NCI-H345 (cell line): ENCODE data around the gene FBXW11.

ENCODE experiments used
- DNase-seq: peaks from one replicate; lab custom pipeline; 2025; lab: John Stamatoyannopoulos, UW

The FBXW11 gene

DNA sequence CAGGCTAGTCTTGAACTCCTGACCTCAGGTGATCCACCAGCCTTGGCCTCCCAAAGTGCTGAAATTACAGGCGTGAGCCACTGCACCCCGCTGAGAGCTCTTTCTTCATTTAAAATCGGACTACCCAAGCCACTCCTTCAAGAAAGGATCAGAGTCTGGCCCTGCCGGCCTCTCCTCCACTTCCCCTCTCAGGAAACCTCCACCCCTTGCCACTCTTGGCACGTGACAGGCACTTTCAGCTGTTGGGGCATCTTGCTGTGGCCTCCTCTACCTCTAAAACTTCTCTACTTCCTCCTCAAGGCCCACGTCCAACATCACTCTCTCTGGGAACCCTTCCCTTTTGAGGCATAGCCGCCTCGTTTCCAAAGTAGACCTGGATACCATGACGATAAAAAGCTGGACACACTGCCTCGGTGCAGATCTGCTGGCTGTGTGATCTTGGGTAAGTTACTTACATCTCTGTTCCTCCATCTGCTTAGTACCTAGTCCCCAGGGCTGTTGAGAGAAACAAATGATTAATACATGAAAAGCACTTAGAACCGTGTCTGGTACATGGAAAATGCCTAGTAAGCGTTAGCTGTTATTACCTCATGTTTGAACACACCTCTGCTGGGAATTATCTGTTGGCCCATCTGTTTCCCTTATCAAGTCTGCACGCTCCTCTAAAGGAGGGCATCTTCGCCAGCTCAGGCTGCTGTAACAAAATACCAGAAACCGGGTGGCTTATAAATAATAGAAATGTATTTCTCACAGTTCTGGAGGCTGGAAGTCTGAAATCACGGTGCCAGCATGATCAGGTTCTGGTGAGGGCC, 165.5 kb downstream of the FBXW11 start:
- DNase-seq = no peak

DNA sequence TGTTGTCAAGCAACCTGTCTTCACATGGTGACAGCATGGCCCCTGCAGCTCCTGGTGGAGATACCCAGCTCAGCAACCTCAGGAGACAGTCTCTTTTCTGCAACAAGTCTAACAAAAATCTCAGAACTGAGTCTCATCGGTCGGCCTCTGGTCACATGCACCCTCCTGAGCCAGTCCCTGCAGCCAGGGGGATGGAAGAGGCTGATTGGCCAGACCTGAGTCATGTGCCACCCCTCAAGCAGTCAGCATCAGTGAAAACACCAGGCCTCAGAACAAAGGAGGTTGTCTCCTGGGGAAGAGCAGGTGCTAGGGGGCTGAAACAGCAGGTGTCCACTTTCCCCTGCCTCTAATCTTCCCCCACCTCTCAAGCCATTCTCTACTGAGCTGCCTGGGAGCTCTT, 166.4 kb downstream of the FBXW11 start:
- peak; percentile 28 for DNase-seq

DNA sequence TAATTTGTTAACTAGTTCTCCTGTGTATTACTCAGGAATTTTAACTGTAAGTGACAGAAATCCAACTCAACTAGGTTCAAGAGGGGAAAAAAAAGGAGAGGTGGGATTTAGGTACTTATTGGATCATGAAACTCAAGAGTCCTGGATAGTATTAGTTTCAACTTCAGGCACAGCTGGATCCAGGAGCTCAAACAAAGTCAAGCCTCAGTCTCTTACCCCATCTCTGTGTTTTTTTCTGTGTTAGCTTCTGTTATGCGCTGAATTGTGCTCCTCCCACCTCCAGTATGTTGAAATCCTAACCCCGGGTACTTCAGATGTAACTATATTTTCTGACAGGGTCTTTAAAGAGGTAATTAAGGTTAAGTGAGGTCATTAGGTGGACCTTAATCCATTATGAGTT, 167.3 kb downstream of the FBXW11 start:
- no peak for DNase-seq

GRCh38 chr5:171838066-171838465, 168.4 kb downstream of the FBXW11 start:
- no peak for DNase-seq

- no peak for DNase-seq
These were observed 168.9 kb downstream of the FBXW11 start for GRCh38 chr5:171837522-171837921.

DNA sequence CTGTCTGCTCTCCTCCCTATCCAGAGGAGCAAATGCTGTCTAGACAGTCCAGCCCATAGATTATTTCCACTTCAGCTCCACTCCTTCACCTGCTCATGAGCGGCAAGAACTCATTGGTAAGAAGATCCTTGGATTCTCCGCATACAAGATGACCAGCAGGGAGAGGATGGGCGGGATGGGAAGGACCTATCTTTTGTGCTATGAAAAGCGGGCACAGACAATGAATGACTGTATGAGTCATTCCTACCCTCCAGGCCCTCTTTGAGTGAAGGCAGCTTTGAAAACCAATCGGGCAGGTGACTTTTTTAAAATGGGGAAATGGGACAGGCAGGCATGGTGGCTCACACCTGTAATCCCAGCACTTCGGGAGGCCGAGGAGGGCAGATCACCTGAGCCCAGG, 171.4 kb downstream of the FBXW11 start:
- DNase-seq = no peak

DNA sequence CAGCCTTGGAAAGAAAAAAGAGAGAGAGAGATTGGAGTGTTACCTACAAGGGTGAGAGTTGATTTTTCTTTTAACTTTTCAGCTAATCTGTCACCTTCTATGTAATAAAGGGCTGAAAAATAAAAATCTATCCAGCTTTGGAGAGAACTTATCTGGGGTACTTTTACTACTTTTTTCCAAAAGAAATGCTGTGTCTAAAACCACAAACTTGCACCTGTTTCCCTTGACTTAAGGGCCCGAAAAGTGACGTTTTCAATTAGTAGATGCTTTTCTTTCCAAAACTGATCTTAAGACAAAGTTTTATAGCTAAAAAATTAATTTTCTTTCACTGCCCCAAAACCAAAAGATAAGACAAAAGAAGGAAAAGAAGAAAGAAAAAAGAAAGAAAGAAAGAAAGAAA, 172.0 kb downstream of the FBXW11 start:
- no peak for DNase-seq

GRCh38 chr5:171832775-171833174, 173.7 kb downstream of the FBXW11 start:
- DNase-seq = no peak

DNA sequence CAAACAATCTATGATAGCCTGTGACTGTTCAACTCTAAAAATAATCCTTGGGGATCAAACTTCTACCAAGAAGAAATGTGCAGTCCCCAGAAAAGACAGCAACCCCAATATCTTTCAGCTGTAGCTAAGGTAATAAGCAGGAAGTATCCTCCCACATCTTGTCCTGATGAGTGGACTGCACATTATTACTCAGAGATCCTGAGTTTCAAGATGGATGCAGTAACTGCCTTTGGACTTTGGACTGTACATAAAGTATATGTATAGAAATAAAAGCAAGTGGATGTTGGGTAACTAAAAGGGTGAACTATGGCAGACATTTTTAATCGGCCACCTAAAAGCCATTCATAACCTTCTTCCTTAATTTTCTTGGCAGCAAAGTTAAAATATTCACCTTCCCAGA, 175.8 kb downstream of the FBXW11 start:
- DNase-seq = no peak

DNA sequence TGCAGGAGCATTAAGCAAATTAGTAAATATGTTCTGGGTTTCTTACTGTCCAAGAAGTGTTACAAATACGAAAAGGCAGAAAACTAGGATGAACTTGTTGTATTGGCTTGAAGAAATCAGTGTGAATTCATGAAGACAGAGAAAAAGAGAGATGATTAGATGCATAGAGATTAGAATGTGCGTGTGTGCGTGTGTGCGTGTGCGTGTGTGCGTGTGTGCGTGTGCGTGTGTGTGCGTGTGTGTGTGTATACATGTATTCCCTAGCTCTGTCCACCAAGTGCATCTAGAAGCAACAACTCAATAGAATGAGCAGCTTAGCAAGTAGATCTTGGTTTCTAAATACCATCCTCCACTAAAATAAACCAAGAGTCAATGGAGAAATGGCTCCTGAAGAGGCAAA, 179.3 kb downstream of the FBXW11 start:
- DNase-seq = no peak

- no peak for DNase-seq
These were observed 180.3 kb downstream of the FBXW11 start for GRCh38 chr5:171826132-171826531.

- DNase-seq = no peak
These were observed 181.4 kb downstream of the FBXW11 start for GRCh38 chr5:171825051-171825450.

DNA sequence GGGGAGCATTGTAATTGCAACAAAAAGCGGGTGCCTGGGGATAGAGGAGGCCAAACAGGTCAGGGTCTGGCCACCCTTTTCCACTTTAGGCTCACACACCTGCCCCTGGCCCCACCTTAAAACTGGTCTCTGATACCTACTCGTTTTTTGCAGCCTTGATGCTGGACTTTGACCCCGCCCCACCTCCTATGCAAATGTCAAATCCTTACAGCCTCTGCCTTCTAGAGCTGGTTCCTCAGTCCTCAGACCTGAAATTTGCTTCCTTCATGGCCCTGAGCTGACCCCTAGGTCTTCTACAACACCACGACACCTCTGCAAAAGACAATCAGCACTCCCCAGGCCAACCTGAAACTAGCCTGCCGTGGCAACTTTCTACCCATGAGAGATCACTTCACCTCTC, 183.2 kb downstream of the FBXW11 start:
- no peak for DNase-seq

DNA sequence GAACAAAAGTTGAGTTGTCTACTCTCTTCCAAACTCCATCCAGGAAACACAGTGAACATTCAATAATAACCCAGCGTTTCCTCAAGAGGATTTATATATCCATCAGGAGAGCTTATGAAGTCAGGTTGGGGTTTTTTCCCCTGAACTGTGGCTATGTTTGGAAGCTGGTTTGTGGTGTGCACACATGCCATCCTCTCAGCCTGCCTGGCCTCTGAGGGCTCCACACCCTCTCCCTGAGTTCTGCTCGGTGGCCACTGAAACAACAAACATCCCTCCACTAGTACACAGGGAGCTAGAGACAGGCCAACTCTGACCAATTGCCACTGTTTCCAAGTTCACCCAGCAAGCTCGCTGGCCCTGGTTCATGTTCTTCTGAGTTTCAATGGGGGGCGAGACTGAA, 185.2 kb downstream of the FBXW11 start:
- no peak for DNase-seq

GRCh38 chr5:171820561-171820960, 185.9 kb downstream of the FBXW11 start:
- DNase-seq = no peak

DNA sequence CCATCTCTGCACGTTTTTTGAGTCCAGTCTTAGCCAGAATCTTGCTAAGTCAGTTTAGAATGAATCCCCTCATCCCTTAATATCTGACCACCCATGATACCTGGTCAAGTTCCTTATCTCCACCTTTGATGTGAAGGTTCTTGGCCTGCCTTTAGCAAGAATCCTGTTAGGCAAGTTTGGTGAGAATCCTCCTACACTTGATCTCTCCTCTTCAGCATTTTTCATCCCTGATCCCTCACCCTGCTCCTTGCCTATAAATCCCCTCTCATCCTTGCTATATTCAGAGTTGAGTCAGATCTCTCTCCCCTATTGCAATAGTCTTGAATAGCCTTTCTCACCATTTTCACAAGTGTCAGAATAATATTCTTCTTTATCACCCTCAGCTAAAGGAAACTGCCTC, 189.8 kb downstream of the FBXW11 start:
- DNase-seq = no peak

DNA sequence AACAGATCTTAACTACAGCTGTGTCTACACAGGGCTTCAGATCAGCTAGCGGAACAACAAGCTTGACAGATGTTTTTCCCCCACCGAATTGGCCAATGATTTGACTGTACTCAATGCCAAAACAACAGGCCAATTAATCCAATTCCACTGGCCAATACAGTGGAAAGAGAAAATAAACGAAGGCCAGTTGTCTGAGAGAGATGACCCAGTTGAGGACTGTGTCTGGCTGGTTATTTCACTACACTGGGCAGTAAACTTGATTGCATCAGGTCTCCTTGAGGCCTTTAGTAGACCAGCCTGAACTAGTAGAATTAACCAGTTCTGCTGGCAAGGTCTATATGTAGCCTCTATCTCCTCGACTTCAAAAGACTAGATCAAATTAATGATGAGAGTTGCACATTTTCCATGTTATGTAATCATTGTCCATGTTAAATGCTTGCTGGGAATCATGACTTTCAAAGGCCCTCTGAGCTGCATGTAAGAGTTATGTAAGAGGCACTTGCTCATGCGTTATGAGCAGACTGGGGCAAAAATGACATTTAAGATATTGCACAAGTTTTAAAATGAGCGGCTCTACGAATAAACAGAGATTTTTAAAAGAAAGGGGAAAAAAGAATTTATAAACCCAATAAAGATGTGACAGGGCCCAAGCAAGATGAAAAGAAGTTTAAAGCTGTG, 192.5 kb downstream of the FBXW11 start:
- DNase-seq = no peak

DNA sequence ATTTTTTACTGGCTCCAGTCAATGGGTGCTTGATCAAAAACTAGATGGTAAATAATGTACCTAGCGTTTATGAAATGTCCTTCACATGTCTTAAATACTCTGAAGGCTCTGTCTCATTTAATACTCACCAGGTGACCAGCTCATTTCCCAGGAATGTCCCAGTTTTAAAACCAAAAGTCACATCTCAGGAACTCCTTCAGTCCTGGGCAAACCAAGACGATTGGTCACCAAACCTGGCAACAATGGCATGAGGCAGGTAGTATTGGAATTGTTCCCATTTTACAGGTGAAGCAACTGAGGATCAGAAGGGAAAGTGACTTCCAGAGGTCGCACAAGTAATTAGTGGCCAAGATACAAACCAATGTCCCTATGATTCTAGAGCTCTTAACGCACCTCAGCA, 193.2 kb downstream of the FBXW11 start:
- no peak for DNase-seq
